Transverse colon (tissue), 4 donors: Measurements from ENCODE around the gene EML1. TPM values are rescaled to one million over a fixed set of nuclear protein-coding genes. Genes with fewer than 3 reads are reported as not detected.
A peak's percentile ranks its signal among the peaks of the same experiment; 100 is the strongest.

Experiments
- DNase-seq: peaks from one replicate; pipeline ENCODE4 v3.0.0-alpha.2; 2019
- H3K27ac ChIP-seq, 4 donors: fragments of 200-600 bp; sonication (generic); 2 replicates each; pipeline ENCODE4 v1.5.1; 2016 to 2018; ENCODE audit warnings: inconsistent platforms in 4 of 4
- H3K27me3 ChIP-seq: fragments of 200-600 bp; sonication (generic); 2 replicates; pipeline ENCODE4 v1.5.1; 2017; ENCODE audit warnings: inconsistent platforms
- H3K36me3 ChIP-seq, 4 donors: fragments of 200-600 bp; sonication (generic); 2 replicates each; pipeline ENCODE4 v1.5.1; 2017 to 2019; ENCODE audit warnings: inconsistent platforms in 4 of 4
- H3K4me1 ChIP-seq, 4 donors: fragments of 200-600 bp; sonication (generic); 2 replicates each; pipeline ENCODE4 v1.5.1; 2017 to 2020; ENCODE audit warnings: inconsistent platforms in 4 of 4
- H3K4me3 ChIP-seq, 4 donors: fragments of 200-600 bp; sonication (generic); 1 replicate in 1 of 4; 2 replicates in 3 of 4; pipeline versions ENCODE4 v1.5.1 to v1.6.1; 2017 to 2019; ENCODE audit warnings: inconsistent platforms in 4 of 4
- H3K9me3 ChIP-seq, 2 donors: fragments of 200-600 bp; sonication (generic); 2 replicates each; pipeline ENCODE4 v1.5.1; 2017 to 2019; ENCODE audit warnings: inconsistent platforms in 2 of 2
- EP300 ChIP-seq: sonication (generic); formaldehyde crosslinking; IDR thresholded peaks from one replicate; pipeline ENCODE4 v1.6.1; 2017; ENCODE audit warnings: antibody characterized with exemption, low read depth
- POLR2A ChIP-seq: fragments of 450-650 bp; IDR thresholded peaks from one replicate; pipeline ENCODE4 v1.6.1; 2016; ENCODE audit warnings: antibody characterized with exemption, mild to moderate bottlenecking, moderate library complexity
- POLR2AphosphoS5 ChIP-seq, 3 donors: sonication (generic); formaldehyde crosslinking; IDR thresholded peaks; one replicate each; pipeline ENCODE4 v1.6.1; 2016; ENCODE audit warnings: antibody characterized with exemption in 3 of 3
- WGBS, 2 donors: methylation state at CpG; one replicate each; pipeline ENCODE4 v1.1.5; 2018; ENCODE audit warnings: low coverage in 1 of 2; 5-methylcytosine and 5-hydroxymethylcytosine counted together
- in situ Hi-C, 4 donors: fragments of 200-750 bp; cut with MboI; loops; one replicate each; pipeline versions ENCODE4 v1.15.0 to v1.15.1; 2017; ENCODE audit warnings: low sequenced_read_pairs in 3 of 4, low pct_ligation_motif_present in 1 of 4, low pct_unique_long_range_greater_than_20kb in 1 of 4
- intact Hi-C: fragments of 100-400 bp; cut with DNase I; formaldehyde crosslinking; loops from one replicate; pipeline ENCODE4 v1.15.1; 2023; ENCODE audit warnings: low total_unique reads
- total RNA-seq, 4 donors: library from RNA; depleted of rRNA; stranded (reverse); fragments of >200 nt; gene quantifications; one replicate each; pipeline ENCODE4 v1.1.0, GENCODE V29; 2016
- TF ChIP-seq, protein P1 (sequence below), 5 experiments: fragments of 200-600 bp in 3 of 5; fragments of 450-650 bp in 2 of 5; sonication (generic) in 3 of 5; IDR thresholded peaks; 1 replicate in 2 of 5; 2 replicates in 3 of 5; pipeline ENCODE4 v1.5.1; 2016 to 2017; ENCODE audit warnings: antibody characterized with exemption in 5 of 5, inconsistent platforms in 3 of 5, mild to moderate bottlenecking in 2 of 5, moderate library complexity in 1 of 5

The EML1 gene, protein sequence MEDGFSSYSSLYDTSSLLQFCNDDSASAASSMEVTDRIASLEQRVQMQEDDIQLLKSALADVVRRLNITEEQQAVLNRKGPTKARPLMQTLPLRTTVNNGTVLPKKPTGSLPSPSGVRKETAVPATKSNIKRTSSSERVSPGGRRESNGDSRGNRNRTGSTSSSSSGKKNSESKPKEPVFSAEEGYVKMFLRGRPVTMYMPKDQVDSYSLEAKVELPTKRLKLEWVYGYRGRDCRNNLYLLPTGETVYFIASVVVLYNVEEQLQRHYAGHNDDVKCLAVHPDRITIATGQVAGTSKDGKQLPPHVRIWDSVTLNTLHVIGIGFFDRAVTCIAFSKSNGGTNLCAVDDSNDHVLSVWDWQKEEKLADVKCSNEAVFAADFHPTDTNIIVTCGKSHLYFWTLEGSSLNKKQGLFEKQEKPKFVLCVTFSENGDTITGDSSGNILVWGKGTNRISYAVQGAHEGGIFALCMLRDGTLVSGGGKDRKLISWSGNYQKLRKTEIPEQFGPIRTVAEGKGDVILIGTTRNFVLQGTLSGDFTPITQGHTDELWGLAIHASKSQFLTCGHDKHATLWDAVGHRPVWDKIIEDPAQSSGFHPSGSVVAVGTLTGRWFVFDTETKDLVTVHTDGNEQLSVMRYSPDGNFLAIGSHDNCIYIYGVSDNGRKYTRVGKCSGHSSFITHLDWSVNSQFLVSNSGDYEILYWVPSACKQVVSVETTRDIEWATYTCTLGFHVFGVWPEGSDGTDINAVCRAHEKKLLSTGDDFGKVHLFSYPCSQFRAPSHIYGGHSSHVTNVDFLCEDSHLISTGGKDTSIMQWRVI
- total RNA-seq, result 10 to 100 TPM; 16.8 to 59.5 (median 21.9) TPM

DNA sequence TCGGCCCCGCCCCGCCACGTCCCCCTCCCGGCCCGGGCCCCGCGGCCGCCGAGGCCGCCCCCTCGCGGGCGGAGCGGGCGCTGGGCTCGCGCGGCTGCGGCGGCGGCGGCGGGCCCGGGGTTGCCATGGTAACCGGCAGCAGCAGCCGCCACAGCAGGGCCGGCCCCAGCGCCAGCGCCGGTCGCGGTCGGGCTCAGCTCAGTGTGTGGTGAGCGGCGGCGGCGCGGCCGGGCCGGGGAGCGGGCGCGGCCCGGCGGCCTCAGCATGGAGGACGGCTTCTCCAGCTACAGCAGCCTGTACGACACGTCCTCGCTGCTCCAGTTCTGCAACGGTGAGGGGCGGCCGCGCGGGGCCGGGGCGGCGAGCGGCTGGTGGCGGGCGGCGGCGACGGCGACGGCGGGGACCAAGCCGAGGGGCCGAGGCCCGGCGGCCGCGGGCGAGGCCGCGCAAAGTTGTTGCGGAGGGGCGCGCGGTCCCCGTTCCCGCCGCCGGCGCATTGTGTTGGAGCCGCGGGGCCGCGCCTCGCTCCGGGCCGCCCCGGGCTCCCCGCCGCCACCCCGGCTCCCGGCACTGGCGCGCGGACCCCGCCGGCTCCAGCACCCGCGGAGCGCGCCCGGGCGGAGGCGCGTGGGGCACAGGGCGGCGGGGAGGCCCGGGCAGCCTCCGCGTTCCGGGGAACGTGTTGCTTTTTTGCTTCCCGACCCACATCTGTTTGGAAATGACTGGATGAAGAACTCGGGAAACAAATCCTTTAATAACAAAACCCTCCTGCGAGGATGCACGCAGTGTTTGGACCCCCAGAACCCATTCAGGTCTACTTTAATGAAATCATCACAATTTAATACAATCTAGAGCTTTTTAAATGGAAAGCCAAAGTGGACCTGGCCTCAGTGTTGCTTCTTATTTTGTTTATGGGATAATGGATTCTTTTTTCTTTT is at the start of gene EML1:
Gene EML1, plus strand, starts transcription at position 201 of the 938 bp plus-strand sequence. Its CDS starts 64 bp downstream, at position 265.
- Histone ChIP-seq H3K36me3 (no peaks in the 10 kb centered on the region), H3K27ac (peak within 1 kb of the TSS; percentile 82 to 91 (median 86)), H3K4me3 (peak within 1 kb of the TSS; percentile 31 to 50 (median 39)), H3K4me1 (peaks cover 0 to 33% (median 18%) of the 10 kb centered on the region in 4 donors), H3K9me3 (no peaks in the 10 kb centered on the region), H3K27me3 (peaks cover 70% of the 10 kb centered on the region)
- in situ Hi-C loops (no loop called here), intact Hi-C loops (loop anchor here (5.0 kb wide), 1 partner anchor 56 kb away; no protein-coding TSS in a partner anchor)
- TF ChIP-seq EP300 (no peak), POLR2AphosphoS5 (IDR thresholded peaks at IDR 0.05) (no peak), POLR2A (no peak)
- TF ChIP-seq, protein P1, sequence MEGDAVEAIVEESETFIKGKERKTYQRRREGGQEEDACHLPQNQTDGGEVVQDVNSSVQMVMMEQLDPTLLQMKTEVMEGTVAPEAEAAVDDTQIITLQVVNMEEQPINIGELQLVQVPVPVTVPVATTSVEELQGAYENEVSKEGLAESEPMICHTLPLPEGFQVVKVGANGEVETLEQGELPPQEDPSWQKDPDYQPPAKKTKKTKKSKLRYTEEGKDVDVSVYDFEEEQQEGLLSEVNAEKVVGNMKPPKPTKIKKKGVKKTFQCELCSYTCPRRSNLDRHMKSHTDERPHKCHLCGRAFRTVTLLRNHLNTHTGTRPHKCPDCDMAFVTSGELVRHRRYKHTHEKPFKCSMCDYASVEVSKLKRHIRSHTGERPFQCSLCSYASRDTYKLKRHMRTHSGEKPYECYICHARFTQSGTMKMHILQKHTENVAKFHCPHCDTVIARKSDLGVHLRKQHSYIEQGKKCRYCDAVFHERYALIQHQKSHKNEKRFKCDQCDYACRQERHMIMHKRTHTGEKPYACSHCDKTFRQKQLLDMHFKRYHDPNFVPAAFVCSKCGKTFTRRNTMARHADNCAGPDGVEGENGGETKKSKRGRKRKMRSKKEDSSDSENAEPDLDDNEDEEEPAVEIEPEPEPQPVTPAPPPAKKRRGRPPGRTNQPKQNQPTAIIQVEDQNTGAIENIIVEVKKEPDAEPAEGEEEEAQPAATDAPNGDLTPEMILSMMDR (IDR thresholded peaks at IDR 0.05), result no peak
- 0 to 1% methylated on average over 1 to 61 of the region's 121 CpGs for WGBS, 2 donors
- peak; percentile 69 for DNase-seq

DNA sequence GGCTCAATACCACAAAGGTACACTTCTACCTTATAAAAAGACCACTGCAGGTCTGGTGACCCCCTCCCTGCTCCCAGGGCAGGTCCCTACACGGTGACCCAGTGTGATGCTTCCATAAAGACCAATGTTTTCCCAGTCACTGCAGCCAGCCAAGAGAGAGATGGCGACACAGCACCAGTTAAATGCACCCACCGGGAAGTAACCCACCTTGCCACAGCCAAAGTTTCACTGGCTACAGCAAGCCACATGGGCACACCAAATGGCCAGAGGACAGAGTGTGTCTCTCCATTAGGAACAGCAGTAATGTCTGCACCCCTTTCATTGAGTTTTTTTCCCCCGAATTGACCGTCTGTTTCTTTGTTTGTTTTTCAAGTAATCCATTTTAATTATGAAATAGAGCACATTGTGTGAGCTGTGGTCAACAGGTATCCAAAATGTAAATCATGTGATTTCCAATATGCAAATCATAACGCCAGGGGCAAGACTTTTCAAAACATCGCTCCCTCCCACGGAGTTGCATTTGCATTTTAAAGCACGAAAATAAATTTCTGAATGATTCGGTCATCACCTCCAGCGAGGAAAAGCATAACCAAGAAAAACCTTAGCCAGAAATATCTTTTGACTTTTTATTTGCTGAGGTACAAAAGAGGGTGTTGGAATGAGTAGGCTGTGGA is 48.9 kb upstream of the EML1 start:
- intact Hi-C loops (no loop called here), in situ Hi-C loops (no loop called here)
- peaks cover 4% of the 10 kb centered on the region for H3K27me3 ChIP-seq
- WGBS, 2 donors, result 54 to 69% methylated on average over 7 to 11 of the region's 11 CpGs
- peak overlapping the region; percentile 68 to 77 (median 74) for H3K27ac ChIP-seq
- H3K4me3 ChIP-seq, result no peak overlapping the region
- no peak for DNase-seq
- no peaks in the 10 kb centered on the region for H3K36me3 ChIP-seq
- TF ChIP-seq POLR2AphosphoS5 (IDR thresholded peaks at IDR 0.05) (no peak), POLR2A (no peak)
- peaks cover 11 to 32% (median 13%) of the 10 kb centered on the region in 4 donors for H3K4me1 ChIP-seq
- no peaks in the 10 kb centered on the region for H3K9me3 ChIP-seq

DNA sequence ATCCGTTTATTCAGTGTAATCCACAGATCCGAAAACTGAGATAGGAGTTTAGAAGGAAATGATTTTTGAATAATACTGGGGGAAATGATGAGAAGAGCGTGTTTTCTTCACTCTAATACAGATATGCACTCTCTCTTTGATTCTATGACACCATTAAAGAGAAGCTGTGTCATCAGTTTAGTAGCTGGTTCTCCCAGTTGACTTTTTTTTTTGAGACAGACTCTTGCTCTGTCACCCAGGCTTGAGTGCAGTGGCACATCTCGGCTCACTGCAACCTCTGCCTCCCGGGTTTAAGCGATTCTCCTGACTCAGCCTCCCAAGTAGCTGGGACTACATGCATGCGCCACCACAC is 48.4 kb upstream of the EML1 start:
- TF ChIP-seq, protein P1 (IDR thresholded peaks at IDR 0.05), result no peak
- no peak for TF ChIP-seq POLR2AphosphoS5 (IDR thresholded peaks at IDR 0.05)
- no peak for TF ChIP-seq EP300
- TF ChIP-seq POLR2A, result no peak
- Histone ChIP-seq H3K36me3 (no peaks in the 10 kb centered on the region), H3K4me1 (peaks cover 11 to 37% (median 12%) of the 10 kb centered on the region in 4 donors), H3K9me3 (no peaks in the 10 kb centered on the region), H3K27me3 (no peaks in the 10 kb centered on the region), H3K4me3 (no peak overlapping the region), H3K27ac (peak overlapping the region; percentile 68 to 77 (median 74))
- intact Hi-C loops, result no loop called here
- WGBS, 2 donors, result 63 to 68% methylated on average over 5 to 7 of the region's 7 CpGs
- no peak for DNase-seq
- in situ Hi-C loops, result no loop called here

DNA sequence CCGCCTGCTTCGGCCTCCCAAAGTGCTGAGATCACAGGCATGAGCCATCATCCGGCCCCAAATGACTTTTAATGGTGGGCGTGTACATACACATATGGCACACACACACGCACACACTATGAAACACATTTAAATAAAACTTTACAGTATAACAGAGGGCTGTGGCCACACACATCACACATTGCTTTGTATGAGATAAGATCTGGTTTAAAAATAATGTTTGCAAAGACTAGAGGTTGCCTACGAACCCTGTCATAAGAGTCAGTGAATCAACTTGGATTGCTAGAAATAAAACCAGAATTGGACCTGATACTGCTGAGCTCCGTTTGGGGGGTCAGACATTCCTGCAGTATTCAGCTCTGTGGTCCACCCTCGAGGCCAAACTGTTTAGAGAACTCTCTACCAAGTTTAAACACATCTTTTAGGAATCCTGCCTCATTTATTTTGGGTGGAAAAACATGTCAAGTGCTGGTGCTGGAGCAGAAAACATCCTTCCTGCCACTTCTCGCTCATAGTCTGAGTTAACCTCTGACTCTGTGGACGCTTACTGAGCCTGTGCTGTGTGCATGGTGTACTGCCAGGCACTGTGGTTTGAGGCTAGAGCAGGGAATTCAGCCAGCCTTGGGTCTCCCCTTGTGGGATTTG is 47.8 kb upstream of the EML1 start:
- Histone ChIP-seq H3K27ac (peak overlapping the region; percentile 68 to 77 (median 74)), H3K27me3 (no peaks in the 10 kb centered on the region), H3K4me3 (no peak overlapping the region), H3K4me1 (peaks cover 11 to 38% (median 13%) of the 10 kb centered on the region in 4 donors), H3K9me3 (no peaks in the 10 kb centered on the region), H3K36me3 (no peaks in the 10 kb centered on the region)
- DNase-seq, result no peak
- 18 to 30% methylated on average over 3 to 10 of the region's 10 CpGs for WGBS, 2 donors
- no peak for TF ChIP-seq POLR2A
- TF ChIP-seq EP300, result no peak
- TF ChIP-seq, protein P1 (IDR thresholded peaks at IDR 0.05), result no peak
- TF ChIP-seq POLR2AphosphoS5 (IDR thresholded peaks at IDR 0.05), result no peak
- in situ Hi-C loops, result no loop called here
- intact Hi-C loops, result no loop called here
